Activated B cell treated with CpG ODN at 0.5 μM for 24 hours (primary cell): ENCODE results near the gene ARMS2. TPM values are rescaled to one million over a fixed set of nuclear protein-coding genes. Genes with fewer than 3 reads are reported as not detected.

ENCODE experiments used
- ATAC-seq: fragments of 200-7000 bp; cut with Tn5 transposase; one replicate; pipeline ENCODE4 v1.10.0; 2021; ENCODE audit warnings: low read depth, mild to moderate bottlenecking, moderate library complexity
- CTCF ChIA-PET: fragments of 350-600 bp; sonication (Branson Sonifier 250); formaldehyde crosslinking; loops from one replicate; lab custom pipeline; 2021; ENCODE audit warnings: antibody characterized with exemption; lab: Charles Lee
- POLR2A ChIA-PET: fragments of 350-600 bp; sonication (Branson Sonifier 250); formaldehyde crosslinking; loops from one replicate; lab custom pipeline; 2021; ENCODE audit warnings: antibody characterized with exemption; lab: Charles Lee
- DNase-seq: peaks from one replicate; pipeline ENCODE4 v3.0.0; 2022
- H3K27ac Mint-ChIP-seq: one replicate; pipeline ENCODE4 v1.8.0; 2020; ENCODE audit warnings: mixed read lengths
- H3K27me3 Mint-ChIP-seq: one replicate; pipeline ENCODE4 v1.8.0; 2021; ENCODE audit warnings: mixed read lengths
- H3K36me3 Mint-ChIP-seq: one replicate; pipeline ENCODE4 v1.8.0; 2021; ENCODE audit warnings: low read depth, mixed read lengths
- H3K4me1 Mint-ChIP-seq: one replicate; pipeline ENCODE4 v1.8.0; 2021; ENCODE audit warnings: mixed read lengths
- H3K4me3 Mint-ChIP-seq: one replicate; pipeline ENCODE4 v1.8.0; 2020; ENCODE audit warnings: mild to moderate bottlenecking, mixed read lengths
- H3K9me3 Mint-ChIP-seq: one replicate; pipeline ENCODE4 v1.8.0; 2020; ENCODE audit warnings: mixed read lengths
- intact Hi-C: fragments of 100-400 bp; cut with micrococcal nuclease; formaldehyde crosslinking; loops from one replicate; pipeline ENCODE4 v1.15.1; 2024
- total RNA-seq: library from RNA; stranded (reverse); gene quantifications from 2 replicates; pipeline ENCODE4 v1.2.3, GENCODE V29; 2022
- TF ChIP-seq, protein P1 (sequence below): fragments of 200-600 bp; IDR thresholded peaks from one replicate; pipeline ENCODE4 v1.8.0; 2022; ENCODE audit warnings: antibody characterized with exemption, mild to moderate bottlenecking

Gene ARMS2
- total RNA-seq, 1 donor from 2014 or later: not detected

DNA sequence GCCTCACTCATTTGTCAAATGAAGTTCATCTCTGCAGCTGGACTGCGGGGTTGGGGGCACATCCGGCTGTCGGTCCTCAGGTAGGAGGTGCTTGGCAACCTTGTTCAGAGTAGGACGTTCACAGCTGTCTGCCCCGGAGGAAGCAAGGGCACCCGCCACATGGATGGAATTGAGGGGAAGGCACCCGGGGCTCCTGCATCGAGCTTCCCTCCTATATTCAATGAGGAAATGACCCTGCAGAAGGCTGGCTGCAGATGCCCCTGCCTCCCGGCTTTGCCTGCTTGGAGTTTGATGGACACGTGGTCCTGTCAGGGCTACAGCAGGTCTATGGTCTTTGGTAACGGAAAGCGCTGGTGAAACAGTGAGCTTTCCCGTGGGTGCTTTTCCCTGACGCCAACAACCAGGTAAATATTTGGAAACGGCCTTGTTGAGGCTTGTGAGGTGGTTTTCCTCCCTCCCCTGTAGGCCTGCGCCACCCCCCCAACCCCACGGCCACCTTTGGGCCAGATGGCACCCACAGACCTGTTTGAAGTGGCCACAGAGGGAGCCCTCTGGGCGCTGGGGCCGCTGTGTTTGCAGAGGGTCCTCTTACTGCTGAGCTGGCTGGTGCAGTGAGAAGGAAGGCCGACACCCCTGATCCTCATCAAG, 39.8 kb downstream of the ARMS2 start:
- TF ChIP-seq, protein P1, sequence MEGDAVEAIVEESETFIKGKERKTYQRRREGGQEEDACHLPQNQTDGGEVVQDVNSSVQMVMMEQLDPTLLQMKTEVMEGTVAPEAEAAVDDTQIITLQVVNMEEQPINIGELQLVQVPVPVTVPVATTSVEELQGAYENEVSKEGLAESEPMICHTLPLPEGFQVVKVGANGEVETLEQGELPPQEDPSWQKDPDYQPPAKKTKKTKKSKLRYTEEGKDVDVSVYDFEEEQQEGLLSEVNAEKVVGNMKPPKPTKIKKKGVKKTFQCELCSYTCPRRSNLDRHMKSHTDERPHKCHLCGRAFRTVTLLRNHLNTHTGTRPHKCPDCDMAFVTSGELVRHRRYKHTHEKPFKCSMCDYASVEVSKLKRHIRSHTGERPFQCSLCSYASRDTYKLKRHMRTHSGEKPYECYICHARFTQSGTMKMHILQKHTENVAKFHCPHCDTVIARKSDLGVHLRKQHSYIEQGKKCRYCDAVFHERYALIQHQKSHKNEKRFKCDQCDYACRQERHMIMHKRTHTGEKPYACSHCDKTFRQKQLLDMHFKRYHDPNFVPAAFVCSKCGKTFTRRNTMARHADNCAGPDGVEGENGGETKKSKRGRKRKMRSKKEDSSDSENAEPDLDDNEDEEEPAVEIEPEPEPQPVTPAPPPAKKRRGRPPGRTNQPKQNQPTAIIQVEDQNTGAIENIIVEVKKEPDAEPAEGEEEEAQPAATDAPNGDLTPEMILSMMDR: no peak
- ChIA-PET CTCF (no interaction called here), POLR2A (no interaction called here)
- no peak overlapping the region for H3K4me3 Mint-ChIP-seq
- no peak for ATAC-seq
- H3K27me3 Mint-ChIP-seq: peaks cover 16% of the 10 kb centered on the region
- DNase-seq: no peak
- no peaks in the 10 kb centered on the region for H3K4me1 Mint-ChIP-seq
- no peaks in the 10 kb centered on the region for H3K9me3 Mint-ChIP-seq
- no peak overlapping the region for H3K27ac Mint-ChIP-seq
- no peaks in the 10 kb centered on the region for H3K36me3 Mint-ChIP-seq
- intact Hi-C loops: no loop called here

DNA sequence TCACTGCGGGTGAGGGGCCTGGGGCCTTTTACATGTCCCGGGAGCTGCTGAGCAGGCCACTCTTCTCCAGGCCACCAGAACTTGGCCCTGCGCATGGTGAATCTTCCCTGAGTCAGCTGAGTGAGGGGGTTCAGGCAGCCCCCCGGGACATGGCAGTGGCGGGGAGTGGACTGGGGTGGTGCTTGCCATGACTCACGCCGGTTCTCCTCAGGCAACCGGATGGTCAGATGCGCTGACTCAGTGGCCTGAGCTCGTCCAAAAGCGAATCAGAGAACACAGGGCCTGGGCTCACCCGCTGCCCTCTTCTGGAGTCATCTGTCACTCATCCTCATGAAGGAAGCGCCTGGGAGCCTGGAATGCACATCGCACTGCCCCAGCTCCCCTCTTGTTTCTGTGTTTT, 40.4 kb downstream of the ARMS2 start:
- no peak overlapping the region for H3K27ac Mint-ChIP-seq
- H3K4me3 Mint-ChIP-seq: no peak overlapping the region
- DNase-seq (no peak), ATAC-seq (no peak)
- intact Hi-C loops: no loop called here
- peaks cover 16% of the 10 kb centered on the region for H3K27me3 Mint-ChIP-seq
- H3K9me3 Mint-ChIP-seq: no peaks in the 10 kb centered on the region
- ChIA-PET POLR2A (no interaction called here), CTCF (no interaction called here)
- TF ChIP-seq, protein P1: no peak
- H3K4me1 Mint-ChIP-seq: no peaks in the 10 kb centered on the region
- H3K36me3 Mint-ChIP-seq: no peaks in the 10 kb centered on the region

DNA sequence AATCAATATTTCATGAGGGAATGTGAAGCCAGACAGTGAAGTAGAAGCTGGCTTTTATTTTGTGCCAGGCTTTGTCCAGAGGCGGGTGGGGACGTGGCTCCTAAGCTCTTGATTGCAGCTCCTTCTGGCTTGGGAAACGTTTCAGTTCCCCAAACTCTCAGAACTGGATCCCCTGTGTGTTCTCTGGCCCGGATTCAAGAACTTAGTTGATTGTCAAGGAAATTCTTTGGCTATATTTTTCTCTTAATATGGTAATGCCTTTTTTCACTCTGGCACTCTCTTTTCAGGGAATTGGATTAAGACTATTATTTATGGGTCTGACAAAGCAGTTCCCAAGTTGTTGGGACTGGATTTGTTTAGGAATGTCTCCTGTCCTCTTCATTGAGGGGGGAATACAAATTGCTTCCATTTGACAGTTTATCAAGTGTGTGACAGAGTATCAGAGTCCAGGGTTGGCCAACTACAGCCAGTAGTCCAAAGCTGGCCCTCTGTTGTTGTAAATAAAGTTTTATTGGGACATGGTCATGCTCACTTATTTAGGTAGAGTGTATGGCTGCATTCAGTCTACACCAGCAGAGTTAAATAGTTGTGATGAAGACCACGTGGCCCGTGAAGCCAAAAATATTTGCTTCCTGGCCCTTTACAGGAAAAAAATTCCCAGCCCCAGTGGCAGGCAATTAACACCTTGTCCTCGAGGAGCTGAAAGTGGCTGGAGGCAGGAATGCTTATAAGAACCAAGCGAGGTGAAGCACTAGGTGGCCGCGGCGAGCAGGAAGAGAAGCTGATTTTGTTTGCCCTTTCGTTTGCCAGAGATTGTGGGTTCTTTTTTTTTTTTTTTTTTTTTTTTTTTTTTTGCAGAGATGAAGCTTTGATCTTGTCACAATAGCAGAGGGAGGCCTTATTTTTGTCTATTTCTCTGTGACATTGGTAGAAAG, 41.2 kb downstream of the ARMS2 start:
- H3K4me1 Mint-ChIP-seq: no peaks in the 10 kb centered on the region
- no peaks in the 10 kb centered on the region for H3K9me3 Mint-ChIP-seq
- ATAC-seq (no peak), DNase-seq (no peak)
- POLR2A ChIA-PET: no interaction called here
- intact Hi-C loops: no loop called here
- no peak overlapping the region for H3K4me3 Mint-ChIP-seq
- H3K36me3 Mint-ChIP-seq: no peaks in the 10 kb centered on the region
- H3K27ac Mint-ChIP-seq: no peak overlapping the region
- TF ChIP-seq, protein P1: no peak
- CTCF ChIA-PET: no interaction called here
- H3K27me3 Mint-ChIP-seq: peaks cover 15% of the 10 kb centered on the region

DNA sequence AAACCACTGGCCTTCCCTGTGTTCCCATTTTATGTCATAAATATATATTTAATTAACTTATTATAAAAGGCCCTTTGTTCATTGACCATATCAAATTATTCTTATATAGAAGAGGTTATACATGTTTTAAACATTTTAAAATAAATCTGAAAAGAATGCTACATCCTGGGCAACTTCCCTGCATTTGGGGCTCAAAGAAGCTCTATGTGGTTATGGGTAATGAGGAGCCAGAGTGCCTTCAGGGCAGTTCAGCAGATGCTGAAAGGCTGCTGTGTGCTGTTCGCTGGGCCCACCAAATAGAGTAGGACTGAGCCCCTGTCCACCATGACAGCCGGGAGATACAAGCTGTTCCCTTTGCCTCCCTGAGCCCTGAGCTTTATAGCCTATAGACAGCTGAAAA, 42.8 kb downstream of the ARMS2 start:
- Mint-ChIP-seq H3K4me1 (no peaks in the 10 kb centered on the region), H3K36me3 (no peaks in the 10 kb centered on the region), H3K4me3 (no peak overlapping the region), H3K27me3 (peaks cover 8% of the 10 kb centered on the region), H3K9me3 (no peaks in the 10 kb centered on the region), H3K27ac (no peak overlapping the region)
- no peak for ATAC-seq
- CTCF ChIA-PET: no interaction called here
- DNase-seq: no peak
- TF ChIP-seq, protein P1: no peak
- intact Hi-C loops: no loop called here
- POLR2A ChIA-PET: no interaction called here

DNA sequence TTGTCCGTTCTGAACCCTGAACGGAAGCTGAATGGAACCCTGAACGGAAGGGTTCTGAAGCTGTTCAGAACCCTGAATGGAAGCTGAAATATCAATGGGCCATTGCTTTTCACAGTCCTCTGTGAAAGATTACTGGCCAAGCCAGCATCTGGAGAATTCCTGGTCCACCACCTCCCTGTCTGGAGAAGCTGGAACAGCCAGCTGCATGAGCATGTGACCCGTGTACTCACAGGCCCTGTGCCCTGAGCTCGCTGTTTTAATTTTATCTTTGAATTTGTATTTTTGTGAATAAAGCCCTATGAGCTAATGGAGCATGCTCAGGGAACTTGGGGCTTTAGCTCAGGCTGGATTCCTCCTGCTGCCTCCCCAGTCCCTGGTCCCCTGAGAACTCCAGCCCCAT, 44.1 kb downstream of the ARMS2 start:
- CTCF ChIA-PET: no interaction called here

More for the DNA sequence above, 44.1 kb downstream of the ARMS2 start:
- TF ChIP-seq, protein P1: no peak
- no peak overlapping the region for H3K27ac Mint-ChIP-seq
- H3K9me3 Mint-ChIP-seq: no peaks in the 10 kb centered on the region
- DNase-seq: no peak
- peaks cover 9% of the 10 kb centered on the region for H3K27me3 Mint-ChIP-seq
- POLR2A ChIA-PET: no interaction called here
- H3K36me3 Mint-ChIP-seq: no peaks in the 10 kb centered on the region
- ATAC-seq: no peak
- H3K4me1 Mint-ChIP-seq: no peaks in the 10 kb centered on the region
- H3K4me3 Mint-ChIP-seq: no peak overlapping the region
- intact Hi-C loops: no loop called here
